OCI-LY1 (cell line): ENCODE data around the gene TICRR.

Source experiments
- EZH2 ChIP-seq: fragments of 200-600 bp; sonication (generic), shearing (Covaris generic); IDR thresholded peaks from 2 replicates; pipeline ENCODE4 v1.8.0; 2017; ENCODE audit warnings: borderline replicate concordance, mixed run types, mild to moderate bottlenecking, antibody characterized with exemption, low read length, moderate library complexity, mixed read lengths
- TF ChIP-seq, protein P1 (sequence below): fragments of 200-600 bp; sonication (generic), shearing (Covaris generic); IDR thresholded peaks from 2 replicates; pipeline ENCODE4 v1.5.1; 2017; ENCODE audit warnings: mild to moderate bottlenecking, antibody characterized with exemption, low read length, moderate library complexity, mixed read lengths

DNA sequence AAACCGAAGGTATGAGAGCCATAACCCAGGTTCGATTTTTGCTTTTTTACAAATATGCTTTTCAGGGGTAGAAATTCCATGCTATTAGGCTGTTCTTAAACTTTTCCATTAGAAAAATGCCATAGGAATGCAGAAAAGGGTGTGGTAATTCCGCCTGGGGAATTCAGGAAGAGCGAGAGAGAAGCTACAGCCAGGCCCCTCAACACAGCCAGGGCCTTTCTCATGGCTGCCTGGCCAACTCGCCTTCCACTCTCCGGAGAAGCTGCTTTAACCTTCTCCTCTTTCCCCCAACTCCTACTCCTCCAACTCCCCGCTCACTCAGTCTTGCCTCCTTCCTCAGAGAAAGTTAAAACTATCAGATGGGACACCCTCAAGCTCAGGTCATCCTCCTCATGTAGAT is 9.1 kb upstream of the TICRR start:
- TF ChIP-seq, protein P1, sequence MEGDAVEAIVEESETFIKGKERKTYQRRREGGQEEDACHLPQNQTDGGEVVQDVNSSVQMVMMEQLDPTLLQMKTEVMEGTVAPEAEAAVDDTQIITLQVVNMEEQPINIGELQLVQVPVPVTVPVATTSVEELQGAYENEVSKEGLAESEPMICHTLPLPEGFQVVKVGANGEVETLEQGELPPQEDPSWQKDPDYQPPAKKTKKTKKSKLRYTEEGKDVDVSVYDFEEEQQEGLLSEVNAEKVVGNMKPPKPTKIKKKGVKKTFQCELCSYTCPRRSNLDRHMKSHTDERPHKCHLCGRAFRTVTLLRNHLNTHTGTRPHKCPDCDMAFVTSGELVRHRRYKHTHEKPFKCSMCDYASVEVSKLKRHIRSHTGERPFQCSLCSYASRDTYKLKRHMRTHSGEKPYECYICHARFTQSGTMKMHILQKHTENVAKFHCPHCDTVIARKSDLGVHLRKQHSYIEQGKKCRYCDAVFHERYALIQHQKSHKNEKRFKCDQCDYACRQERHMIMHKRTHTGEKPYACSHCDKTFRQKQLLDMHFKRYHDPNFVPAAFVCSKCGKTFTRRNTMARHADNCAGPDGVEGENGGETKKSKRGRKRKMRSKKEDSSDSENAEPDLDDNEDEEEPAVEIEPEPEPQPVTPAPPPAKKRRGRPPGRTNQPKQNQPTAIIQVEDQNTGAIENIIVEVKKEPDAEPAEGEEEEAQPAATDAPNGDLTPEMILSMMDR = no peak
- TF ChIP-seq EZH2 = no peak
